Measurements from ENCODE around the gene PRSS36.
A peak's percentile ranks its signal among the peaks of the same experiment; 100 is the strongest.

The PRSS36 gene

GRCh38 chr16:31099860-31100638, 49.8 kb downstream of the PRSS36 start:
- no peaks in the 10 kb centered on the region for H3K36me3 ChIP-seq (ENCODE audit: low read length)
- no peak overlapping the region for H2AFZ ChIP-seq (ENCODE audit: low read depth, low read length, severe bottlenecking)
- no peak overlapping the region for H3K4me3 ChIP-seq (ENCODE audit: insufficient read depth, low read length, poor library complexity, severe bottlenecking)
- H3K79me2 ChIP-seq (ENCODE audit: insufficient read depth, low read length), result no peaks in the 10 kb centered on the region
- H3F3A ChIP-seq (ENCODE audit: insufficient read depth), result peaks cover 4% of the 10 kb centered on the region; the same call in 1 of the 2 replicates
- no peaks in the 10 kb centered on the region for H4K20me1 ChIP-seq (ENCODE audit: low read depth, low read length)
- H3K27me3 ChIP-seq (ENCODE audit: low read length), result no peaks in the 10 kb centered on the region
- no peak overlapping the region for H3K9ac ChIP-seq (ENCODE audit: low read length)
- no peak overlapping the region for H3K27ac ChIP-seq (ENCODE audit: low read depth, low read length)
- no peak for TF ChIP-seq CTCF (IDR thresholded peaks at IDR 0.05; ENCODE audit: insufficient read depth, low read length, poor library complexity, severe bottlenecking)
- no peak for TF ChIP-seq EZH2phosphoT487 (conservative IDR thresholded peaks at IDR 0.05; ENCODE audit: low read length)
- no peaks in the 10 kb centered on the region for H3K9me3 ChIP-seq (ENCODE audit: insufficient read depth, low read length)
- no peaks in the 10 kb centered on the region for H3K9me2 ChIP-seq (replicated peaks; ENCODE audit: insufficient read depth, low read length)
- H3K4me2 ChIP-seq (ENCODE audit: low read depth, low read length, poor library complexity, severe bottlenecking), result no peak overlapping the region

GRCh38 chr16:31094424-31095120, 55.3 kb downstream of the PRSS36 start, which contains the start of gene VKORC1:
VKORC1 (minus strand) TSS chr16:31094797; CDS start chr16:31094729, 68 bp downstream.
- no peaks in the 10 kb centered on the region for H3K9me3 ChIP-seq (ENCODE audit: insufficient read depth, low read length)
- TF ChIP-seq CTCF (IDR thresholded peaks at IDR 0.05; ENCODE audit: insufficient read depth, low read length, poor library complexity, severe bottlenecking) (no peak), EZH2phosphoT487 (conservative IDR thresholded peaks at IDR 0.05; ENCODE audit: low read length) (no peak)
- no peaks in the 10 kb centered on the region for H3K36me3 ChIP-seq (ENCODE audit: low read length)
- peaks cover 2% of the 10 kb centered on the region; the same call in 1 of the 2 replicates for H4K20me1 ChIP-seq (ENCODE audit: low read depth, low read length)
- peak within 1 kb of the TSS; percentile 82 for H3K4me3 ChIP-seq (ENCODE audit: insufficient read depth, low read length, poor library complexity, severe bottlenecking)
- peak within 1 kb of the TSS; percentile 98 for H2AFZ ChIP-seq (ENCODE audit: low read depth, low read length, severe bottlenecking)
- no peaks in the 10 kb centered on the region for H3K27me3 ChIP-seq (ENCODE audit: low read length)
- peak within 1 kb of the TSS; percentile 73 for H3K9ac ChIP-seq (ENCODE audit: low read length)
- peak within 1 kb of the TSS; percentile 72 for H3K4me2 ChIP-seq (ENCODE audit: low read depth, low read length, poor library complexity, severe bottlenecking)
- H3K27ac ChIP-seq (ENCODE audit: low read depth, low read length), result peak within 1 kb of the TSS; percentile 76
- peaks cover 20% of the 10 kb centered on the region for H3K79me2 ChIP-seq (ENCODE audit: insufficient read depth, low read length)
- H3K9me2 ChIP-seq (replicated peaks; ENCODE audit: insufficient read depth, low read length), result no peaks in the 10 kb centered on the region
- H3F3A ChIP-seq (ENCODE audit: insufficient read depth), result peaks cover 10% of the 10 kb centered on the region

GRCh38 chr16:31094088-31094423, 55.8 kb downstream of the PRSS36 start:
- no peaks in the 10 kb centered on the region for H3K9me3 ChIP-seq (ENCODE audit: insufficient read depth, low read length)

More at GRCh38 chr16:31094088-31094423, 55.8 kb downstream of the PRSS36 start:
- Histone ChIP-seq H4K20me1 (ENCODE audit: low read depth, low read length) (peaks cover 2% of the 10 kb centered on the region; the same call in 1 of the 2 replicates), H3K9ac (ENCODE audit: low read length) (peak overlapping the region; percentile 73), H3F3A (ENCODE audit: insufficient read depth) (peaks cover 10% of the 10 kb centered on the region), H2AFZ (ENCODE audit: low read depth, low read length, severe bottlenecking) (peak overlapping the region; percentile 98), H3K36me3 (ENCODE audit: low read length) (no peaks in the 10 kb centered on the region), H3K27ac (ENCODE audit: low read depth, low read length) (peak overlapping the region; percentile 76), H3K4me2 (ENCODE audit: low read depth, low read length, poor library complexity, severe bottlenecking) (peak overlapping the region; percentile 72), H3K9me2 (replicated peaks; ENCODE audit: insufficient read depth, low read length) (no peaks in the 10 kb centered on the region), H3K4me3 (ENCODE audit: insufficient read depth, low read length, poor library complexity, severe bottlenecking) (peak overlapping the region; percentile 82), H3K27me3 (ENCODE audit: low read length) (no peaks in the 10 kb centered on the region), H3K79me2 (ENCODE audit: insufficient read depth, low read length) (peaks cover 20% of the 10 kb centered on the region)
- TF ChIP-seq CTCF (IDR thresholded peaks at IDR 0.05; ENCODE audit: insufficient read depth, low read length, poor library complexity, severe bottlenecking) (no peak), EZH2phosphoT487 (conservative IDR thresholded peaks at IDR 0.05; ENCODE audit: low read length) (no peak)
